ENCODE measurements around the gene ZNF526. TPM values are rescaled to one million over a fixed set of nuclear protein-coding genes. Genes with fewer than 3 reads are reported as not detected.

The ZNF526 gene
- total and polyA plus RNA-seq, 9 of the 15 experiments (the other 6 are each of a cell fraction or from before 2014, with no cell fraction given), result 1.3 to 17.9 (median 6.2) TPM

- TF ChIP-seq ZBTB2 (IDR thresholded peaks at IDR 0.05), result 0 out of 2 replicates have a peak, but pooled peaks have one; percentile 49
- TF ChIP-seq YY1 (IDR thresholded peaks at IDR 0.05; ENCODE audit: borderline replicate concordance in 1 of 3, control insufficient read depth in 1 of 3, extremely low read depth in 1 of 3, insufficient read depth in 3 of 3, insufficient read length in 1 of 3, insufficient replicate concordance in 2 of 3, low read depth in 1 of 3, low read length in 2 of 3), result peak; percentile 51 to 90 (median 82)
- TF ChIP-seq MXI1 (IDR thresholded peaks at IDR 0.05; ENCODE audit: low read depth, low read length), result peak; percentile 88
- TF ChIP-seq FOSL1 (tag; conservative IDR thresholded peaks at IDR 0.05), result peak; percentile 78
- TF ChIP-seq GABPB1 (CRISPR knock-in tag; IDR thresholded peaks at IDR 0.05), result peak; percentile 76; the same call in 1 of the 2 replicates
- TF ChIP-seq ZFP1 (CRISPR knock-in tag; IDR thresholded peaks at IDR 0.05), result 0 out of 2 replicates have a peak, but pooled peaks have one; percentile 28
- TF ChIP-seq CLOCK (CRISPR knock-in tag; IDR thresholded peaks at IDR 0.05; ENCODE audit: borderline replicate concordance), result no peak
- no peak for TF ChIP-seq ZNF232 (CRISPR knock-in tag; IDR thresholded peaks at IDR 0.05)
- no peak for TF ChIP-seq U2AF2 (optimal IDR thresholded peaks at IDR 0.05; ENCODE audit: low read depth, low read length)
- TF ChIP-seq NUFIP1 (IDR thresholded peaks at IDR 0.05; ENCODE audit: partially characterized antibody), result no peak
- TF ChIP-seq KLF1 (tag; IDR thresholded peaks at IDR 0.05), result peak; percentile 75
- no peak for TF ChIP-seq MCM7 (IDR thresholded peaks at IDR 0.05)
- TF ChIP-seq CEBPB (tag; IDR thresholded peaks at IDR 0.05), result peak; percentile 90
- peak; percentile 44 for TF ChIP-seq NELFE (IDR thresholded peaks at IDR 0.05; ENCODE audit: insufficient read depth, insufficient read length)
- no peak for TF ChIP-seq FOS (IDR thresholded peaks at IDR 0.05; ENCODE audit: extremely low read depth, insufficient read length)
- peak; percentile 18; the same call in 1 of the 2 replicates for TF ChIP-seq STAT5A (IDR thresholded peaks at IDR 0.05; ENCODE audit: borderline replicate concordance, low read length)
- TF ChIP-seq HMG20A (CRISPR knock-in tag; conservative IDR thresholded peaks at IDR 0.05), result no peak
- no peak for TF ChIP-seq ZNF174 (CRISPR knock-in tag; IDR thresholded peaks at IDR 0.05)
- TF ChIP-seq ZNF143 (CRISPR knock-in tag; IDR thresholded peaks at IDR 0.05), result peak; percentile 87
- no peak for TF ChIP-seq ELK3 (CRISPR knock-in tag; IDR thresholded peaks at IDR 0.05)
- TF ChIP-seq ZNF212 (CRISPR knock-in tag; IDR thresholded peaks at IDR 0.05), result 0 out of 2 replicates have a peak, but pooled peaks have one; percentile 39
Observed at GRCh38 chr19:42242512-42243409, 22.6 kb downstream of the ZNF526 start, which contains the start of gene GSK3A (continued).

Data from K562 (cell line).